Endothelial cell (in vitro differentiated cells): Measurements from ENCODE around the gene ECEL1. TPM values are rescaled to one million over a fixed set of nuclear protein-coding genes. Genes with fewer than 3 reads are reported as not detected.

Experiments
- DNase-seq: peaks from one replicate; pipeline ENCODE4 v3.0.0; 2021; ENCODE audit warnings: low spot score
- H3K27ac Mint-ChIP-seq: one replicate; pipeline ENCODE4 v1.8.0; 2021; ENCODE audit warnings: mixed read lengths, inconsistent platforms; ENCODE audit not compliant: unreplicated experiment
- H3K27me3 Mint-ChIP-seq: one replicate; pipeline ENCODE4 v1.8.0; 2021; ENCODE audit warnings: mild to moderate bottlenecking, moderate library complexity, mixed read lengths, inconsistent platforms; ENCODE audit not compliant: unreplicated experiment
- H3K36me3 Mint-ChIP-seq: one replicate; pipeline ENCODE4 v1.8.0; 2021; ENCODE audit warnings: mild to moderate bottlenecking, low read depth, mixed read lengths, inconsistent platforms; ENCODE audit not compliant: unreplicated experiment
- H3K4me1 Mint-ChIP-seq: one replicate; pipeline ENCODE4 v1.8.0; 2021; ENCODE audit warnings: mild to moderate bottlenecking, mixed read lengths, inconsistent platforms; ENCODE audit not compliant: unreplicated experiment
- H3K4me3 Mint-ChIP-seq: one replicate; pipeline ENCODE4 v1.8.0; 2021; ENCODE audit warnings: mild to moderate bottlenecking, mixed read lengths, inconsistent platforms; ENCODE audit not compliant: unreplicated experiment
- H3K9me3 Mint-ChIP-seq: one replicate; pipeline ENCODE4 v1.8.0; 2021; ENCODE audit warnings: mixed read lengths, inconsistent platforms; ENCODE audit not compliant: unreplicated experiment
- total RNA-seq: library from RNA; stranded (reverse); fragmentation: NEBNext Ultra II Directional; extraction: Animal tissue kit (Norgen Biotek cat#: 25700); gene quantifications from one replicate; pipeline ENCODE4 v1.2.1, GENCODE V29; 2021; ENCODE audit not compliant: unreplicated experiment
- TF ChIP-seq, protein P1 (sequence below): fragments of 200-600 bp; sonication (generic); IDR thresholded peaks from one replicate; pipeline ENCODE4 v1.5.0; 2021; ENCODE audit warnings: antibody characterized with exemption; ENCODE audit not compliant: unreplicated experiment

The ECEL1 gene
- total RNA-seq, 1 donor from 2014 or later, result not detected

DNA sequence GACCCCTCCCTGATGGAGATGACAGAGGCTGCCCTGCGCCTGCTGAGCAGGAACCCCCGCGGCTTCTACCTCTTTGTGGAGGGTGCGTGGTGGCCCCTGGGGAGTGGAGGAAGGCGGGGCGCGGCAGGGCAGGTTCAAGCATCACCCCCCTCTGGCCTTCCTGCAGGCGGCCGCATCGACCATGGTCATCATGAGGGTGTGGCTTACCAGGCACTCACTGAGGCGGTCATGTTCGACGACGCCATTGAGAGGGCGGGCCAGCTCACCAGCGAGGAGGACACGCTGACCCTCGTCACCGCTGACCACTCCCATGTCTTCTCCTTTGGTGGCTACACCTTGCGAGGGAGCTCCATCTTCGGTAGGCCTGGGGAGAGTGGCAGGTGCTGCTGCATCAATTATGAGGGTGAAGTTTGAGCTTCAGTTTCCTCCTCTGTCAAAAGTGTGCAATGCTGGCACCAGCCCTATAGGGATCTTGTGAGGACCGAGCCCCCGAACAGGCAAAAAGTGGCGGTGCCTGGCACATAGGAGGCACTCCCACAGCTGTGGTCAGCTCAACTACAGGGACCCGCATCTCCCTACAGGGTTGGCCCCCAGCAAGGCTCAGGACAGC, 29.5 kb downstream of the ECEL1 start:
- Mint-ChIP-seq H3K4me3 (no peak overlapping the region), H3K4me1 (no peaks in the 10 kb centered on the region), H3K27ac (no peak overlapping the region), H3K36me3 (no peaks in the 10 kb centered on the region), H3K9me3 (no peaks in the 10 kb centered on the region), H3K27me3 (peaks cover 2% of the 10 kb centered on the region)
- TF ChIP-seq, protein P1, sequence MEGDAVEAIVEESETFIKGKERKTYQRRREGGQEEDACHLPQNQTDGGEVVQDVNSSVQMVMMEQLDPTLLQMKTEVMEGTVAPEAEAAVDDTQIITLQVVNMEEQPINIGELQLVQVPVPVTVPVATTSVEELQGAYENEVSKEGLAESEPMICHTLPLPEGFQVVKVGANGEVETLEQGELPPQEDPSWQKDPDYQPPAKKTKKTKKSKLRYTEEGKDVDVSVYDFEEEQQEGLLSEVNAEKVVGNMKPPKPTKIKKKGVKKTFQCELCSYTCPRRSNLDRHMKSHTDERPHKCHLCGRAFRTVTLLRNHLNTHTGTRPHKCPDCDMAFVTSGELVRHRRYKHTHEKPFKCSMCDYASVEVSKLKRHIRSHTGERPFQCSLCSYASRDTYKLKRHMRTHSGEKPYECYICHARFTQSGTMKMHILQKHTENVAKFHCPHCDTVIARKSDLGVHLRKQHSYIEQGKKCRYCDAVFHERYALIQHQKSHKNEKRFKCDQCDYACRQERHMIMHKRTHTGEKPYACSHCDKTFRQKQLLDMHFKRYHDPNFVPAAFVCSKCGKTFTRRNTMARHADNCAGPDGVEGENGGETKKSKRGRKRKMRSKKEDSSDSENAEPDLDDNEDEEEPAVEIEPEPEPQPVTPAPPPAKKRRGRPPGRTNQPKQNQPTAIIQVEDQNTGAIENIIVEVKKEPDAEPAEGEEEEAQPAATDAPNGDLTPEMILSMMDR, result no peak
- DNase-seq, result no peak

DNA sequence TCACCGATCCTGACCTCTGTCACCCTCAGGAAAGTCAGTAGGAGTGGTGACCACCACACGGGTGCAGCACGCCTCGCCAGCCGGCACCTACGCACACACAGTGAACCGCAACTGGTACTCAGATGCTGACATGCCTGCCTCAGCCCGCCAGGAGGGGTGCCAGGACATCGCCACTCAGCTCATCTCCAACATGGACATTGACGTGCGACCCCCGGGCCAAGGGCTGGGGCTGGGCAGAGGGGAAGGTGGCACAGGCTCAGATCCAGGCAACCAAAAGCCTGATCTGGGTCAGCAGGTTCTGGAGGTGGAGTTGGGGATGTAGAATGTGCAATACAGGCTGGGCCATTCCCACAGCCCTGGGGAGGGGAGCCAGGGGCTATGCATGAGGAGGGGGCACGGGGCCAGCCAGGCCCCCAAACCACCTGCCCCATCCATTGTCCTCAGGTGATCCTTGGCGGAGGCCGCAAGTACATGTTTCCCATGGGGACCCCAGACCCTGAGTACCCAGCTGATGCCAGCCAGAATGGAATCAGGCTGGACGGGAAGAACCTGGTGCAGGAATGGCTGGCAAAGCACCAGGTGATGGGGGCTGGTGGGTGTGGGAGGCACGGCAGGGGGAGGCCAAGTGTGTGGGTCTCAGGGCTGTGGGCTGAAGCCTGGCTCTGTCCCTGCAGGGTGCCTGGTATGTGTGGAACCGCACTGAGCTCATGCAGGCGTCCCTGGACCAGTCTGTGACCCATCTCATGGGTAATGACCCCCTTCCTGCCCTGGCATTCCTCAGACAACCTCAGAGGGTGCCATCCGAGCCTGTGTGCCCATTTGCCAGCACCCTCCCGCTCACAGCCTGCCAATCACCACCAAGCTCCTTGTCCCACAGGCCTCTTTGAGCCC, 30.3 kb downstream of the ECEL1 start:
- no peak overlapping the region for H3K4me3 Mint-ChIP-seq
- no peak overlapping the region for H3K27ac Mint-ChIP-seq
- no peak for DNase-seq
- H3K27me3 Mint-ChIP-seq, result peaks cover 2% of the 10 kb centered on the region
- no peaks in the 10 kb centered on the region for H3K4me1 Mint-ChIP-seq
- no peaks in the 10 kb centered on the region for H3K36me3 Mint-ChIP-seq
- TF ChIP-seq, protein P1, result no peak
- H3K9me3 Mint-ChIP-seq, result no peaks in the 10 kb centered on the region

DNA sequence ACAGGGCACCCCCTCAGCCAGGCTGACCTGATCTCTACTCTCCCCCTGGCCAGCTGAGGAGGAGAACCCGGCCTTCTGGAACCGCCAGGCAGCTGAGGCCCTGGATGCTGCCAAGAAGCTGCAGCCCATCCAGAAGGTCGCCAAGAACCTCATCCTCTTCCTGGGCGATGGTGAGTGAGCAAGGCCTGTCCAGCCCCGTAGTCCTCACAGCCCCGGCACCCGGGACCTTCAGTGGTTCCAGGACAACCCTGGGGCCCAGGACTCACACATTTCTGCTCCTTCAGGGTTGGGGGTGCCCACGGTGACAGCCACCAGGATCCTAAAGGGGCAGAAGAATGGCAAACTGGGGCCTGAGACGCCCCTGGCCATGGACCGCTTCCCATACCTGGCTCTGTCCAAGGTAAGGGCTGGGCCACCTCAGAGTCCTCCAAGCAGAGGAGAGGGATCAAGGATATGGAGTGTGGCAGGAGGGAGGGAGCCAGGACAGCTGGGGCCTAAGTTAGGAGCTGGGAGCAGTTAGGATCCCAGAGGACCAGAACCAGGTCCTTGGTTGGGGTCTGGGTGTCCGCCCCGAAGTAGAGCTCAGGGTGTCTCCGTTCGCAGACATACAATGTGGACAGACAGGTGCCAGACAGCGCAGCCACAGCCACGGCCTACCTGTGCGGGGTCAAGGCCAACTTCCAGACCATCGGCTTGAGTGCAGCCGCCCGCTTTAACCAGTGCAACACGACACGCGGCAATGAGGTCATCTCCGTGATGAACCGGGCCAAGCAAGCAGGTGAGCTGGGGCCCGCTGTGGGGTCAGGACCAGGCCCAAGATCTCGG, 31.1 kb downstream of the ECEL1 start:
- Mint-ChIP-seq H3K27me3 (peaks cover 2% of the 10 kb centered on the region), H3K9me3 (no peaks in the 10 kb centered on the region), H3K4me3 (no peak overlapping the region), H3K36me3 (no peaks in the 10 kb centered on the region), H3K4me1 (no peaks in the 10 kb centered on the region), H3K27ac (no peak overlapping the region)
- DNase-seq, result no peak
- TF ChIP-seq, protein P1, result no peak

DNA sequence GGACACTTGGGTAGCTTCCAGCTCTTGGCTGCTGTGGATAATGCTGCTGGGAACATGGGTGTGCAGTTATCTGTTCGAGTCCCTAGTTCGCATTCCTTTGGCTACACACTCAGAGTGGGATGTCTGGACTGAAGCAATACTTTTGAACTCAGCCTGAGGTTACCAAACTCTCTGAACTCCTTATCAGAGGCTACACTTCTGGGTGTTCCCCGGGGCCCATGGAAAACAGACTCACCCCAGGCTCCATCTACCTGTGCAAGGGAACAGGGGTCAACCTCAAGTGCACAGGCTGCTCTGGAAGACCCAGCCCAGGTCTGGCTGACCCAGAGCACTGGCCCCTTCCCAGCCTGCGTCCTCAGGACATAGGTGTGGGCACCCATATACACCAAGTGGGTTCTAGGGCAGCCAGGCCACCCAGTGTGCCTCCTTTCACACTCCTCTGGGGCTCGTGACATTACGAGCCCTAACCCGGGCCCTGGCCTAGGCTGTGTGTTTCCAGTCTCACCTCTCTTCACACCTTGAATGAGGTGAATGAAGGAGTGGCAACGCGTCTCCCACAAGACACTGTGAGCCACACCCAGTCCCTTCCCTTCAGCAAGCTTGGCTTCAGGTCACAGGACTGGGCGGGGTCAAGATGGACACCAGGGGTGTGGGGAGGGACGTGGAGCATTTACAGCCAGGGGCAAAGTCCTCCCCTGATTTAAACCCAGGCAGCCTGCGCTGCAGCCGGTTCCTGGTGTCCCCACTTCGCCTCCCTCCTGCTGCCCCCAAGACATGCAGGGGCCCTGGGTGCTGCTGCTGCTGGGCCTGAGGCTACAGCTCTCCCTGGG, 32.0 kb downstream of the ECEL1 start, which contains the start of gene ALPI:
Gene ALPI, plus strand, starts transcription at position 728 of the 830 bp plus-strand sequence. Its CDS starts 47 bp downstream, at position 775.
- H3K36me3 Mint-ChIP-seq, result no peaks in the 10 kb centered on the region
- H3K4me1 Mint-ChIP-seq, result no peaks in the 10 kb centered on the region
- TF ChIP-seq, protein P1, result no peak
- no peaks in the 10 kb centered on the region for H3K9me3 Mint-ChIP-seq
- no peak for DNase-seq
- H3K27ac Mint-ChIP-seq, result no peak within 1 kb of the TSS
- peaks cover 2% of the 10 kb centered on the region for H3K27me3 Mint-ChIP-seq
- no peak within 1 kb of the TSS for H3K4me3 Mint-ChIP-seq
